Measurements from ENCODE around the gene HNRNPL. TPM values are rescaled to one million over a fixed set of nuclear protein-coding genes. Genes with fewer than 3 reads are reported as not detected.

The HNRNPL gene
- total and polyA plus RNA-seq, 9 of the 15 experiments (the other 6 are each of a cell fraction or from before 2014, with no cell fraction given), result 39.5 to 610 (median 299) TPM

DNA sequence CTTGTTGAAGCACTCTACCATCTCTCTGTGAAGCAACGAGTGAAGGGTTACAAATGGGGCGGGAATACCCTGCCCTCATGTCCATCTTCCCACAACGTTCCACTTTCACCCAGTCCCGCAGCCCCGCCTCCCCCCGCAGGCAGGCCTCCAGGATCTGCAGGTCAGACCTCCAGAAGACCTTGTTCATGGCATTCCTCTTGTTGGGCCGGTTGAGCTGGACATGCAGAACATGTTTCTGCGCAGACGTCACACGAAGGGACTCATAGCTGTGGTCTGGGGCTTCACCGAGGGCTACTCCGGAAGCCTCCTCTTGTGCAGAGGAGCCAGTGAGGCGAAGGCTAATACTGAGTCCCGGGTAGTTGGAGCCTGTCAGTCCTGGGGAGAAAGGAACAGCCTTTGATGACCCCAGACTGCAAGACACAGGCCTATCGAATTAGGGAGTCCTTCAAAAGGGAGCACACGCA is 18.6 kb downstream of the HNRNPL start (continued):
- no peak for TF ChIP-seq ZNF76 (CRISPR knock-in tag; IDR thresholded peaks at IDR 0.05; ENCODE audit: borderline replicate concordance)
- TF ChIP-seq PATZ1 (CRISPR knock-in tag; IDR thresholded peaks at IDR 0.05; ENCODE audit: borderline replicate concordance), result no peak
- 0 out of 2 replicates have a peak, but pooled peaks have one; percentile 14 for TF ChIP-seq DIDO1 (tag; IDR thresholded peaks at IDR 0.05; ENCODE audit: low read depth)
- TF ChIP-seq ZNF695 (CRISPR knock-in tag; IDR thresholded peaks at IDR 0.05), result no peak
- TF ChIP-seq HEY1 (CRISPR knock-in tag; IDR thresholded peaks at IDR 0.05; ENCODE audit: borderline replicate concordance), result no peak
- no peak for TF ChIP-seq ZKSCAN8 (CRISPR knock-in tag; IDR thresholded peaks at IDR 0.05)
- no peak for TF ChIP-seq CHD2 (IDR thresholded peaks at IDR 0.05; ENCODE audit: low read depth, low read length)
- TF ChIP-seq HDAC3 (IDR thresholded peaks at IDR 0.05; ENCODE audit: borderline replicate concordance, partially characterized antibody), result peak; percentile 14
- TF ChIP-seq, protein P1, sequence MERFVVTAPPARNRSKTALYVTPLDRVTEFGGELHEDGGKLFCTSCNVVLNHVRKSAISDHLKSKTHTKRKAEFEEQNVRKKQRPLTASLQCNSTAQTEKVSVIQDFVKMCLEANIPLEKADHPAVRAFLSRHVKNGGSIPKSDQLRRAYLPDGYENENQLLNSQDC (CRISPR knock-in tag; IDR thresholded peaks at IDR 0.05), result no peak
- 0 out of 2 replicates have a peak, but pooled peaks have one; percentile 3 for TF ChIP-seq ZNF431 (CRISPR knock-in tag; IDR thresholded peaks at IDR 0.05)
- TF ChIP-seq, protein P2, sequence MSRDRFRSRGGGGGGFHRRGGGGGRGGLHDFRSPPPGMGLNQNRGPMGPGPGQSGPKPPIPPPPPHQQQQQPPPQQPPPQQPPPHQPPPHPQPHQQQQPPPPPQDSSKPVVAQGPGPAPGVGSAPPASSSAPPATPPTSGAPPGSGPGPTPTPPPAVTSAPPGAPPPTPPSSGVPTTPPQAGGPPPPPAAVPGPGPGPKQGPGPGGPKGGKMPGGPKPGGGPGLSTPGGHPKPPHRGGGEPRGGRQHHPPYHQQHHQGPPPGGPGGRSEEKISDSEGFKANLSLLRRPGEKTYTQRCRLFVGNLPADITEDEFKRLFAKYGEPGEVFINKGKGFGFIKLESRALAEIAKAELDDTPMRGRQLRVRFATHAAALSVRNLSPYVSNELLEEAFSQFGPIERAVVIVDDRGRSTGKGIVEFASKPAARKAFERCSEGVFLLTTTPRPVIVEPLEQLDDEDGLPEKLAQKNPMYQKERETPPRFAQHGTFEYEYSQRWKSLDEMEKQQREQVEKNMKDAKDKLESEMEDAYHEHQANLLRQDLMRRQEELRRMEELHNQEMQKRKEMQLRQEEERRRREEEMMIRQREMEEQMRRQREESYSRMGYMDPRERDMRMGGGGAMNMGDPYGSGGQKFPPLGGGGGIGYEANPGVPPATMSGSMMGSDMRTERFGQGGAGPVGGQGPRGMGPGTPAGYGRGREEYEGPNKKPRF (IDR thresholded peaks at IDR 0.05; ENCODE audit: low read depth, low read length), result no peak
- TF ChIP-seq, protein P3, sequence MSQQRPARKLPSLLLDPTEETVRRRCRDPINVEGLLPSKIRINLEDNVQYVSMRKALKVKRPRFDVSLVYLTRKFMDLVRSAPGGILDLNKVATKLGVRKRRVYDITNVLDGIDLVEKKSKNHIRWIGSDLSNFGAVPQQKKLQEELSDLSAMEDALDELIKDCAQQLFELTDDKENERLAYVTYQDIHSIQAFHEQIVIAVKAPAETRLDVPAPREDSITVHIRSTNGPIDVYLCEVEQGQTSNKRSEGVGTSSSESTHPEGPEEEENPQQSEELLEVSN (IDR thresholded peaks at IDR 0.05; ENCODE audit: borderline replicate concordance in 1 of 2, extremely low read depth in 1 of 2, insufficient read depth in 1 of 2, insufficient read length in 1 of 2, low read depth in 1 of 2, low read length in 1 of 2, poor library complexity in 1 of 2, severe bottlenecking in 1 of 2), result peak in 1 of 2 experiments; percentile 35
- TF ChIP-seq ETV5 (CRISPR knock-in tag; IDR thresholded peaks at IDR 0.05; ENCODE audit: low read depth), result no peak
- TF ChIP-seq, protein P4, sequence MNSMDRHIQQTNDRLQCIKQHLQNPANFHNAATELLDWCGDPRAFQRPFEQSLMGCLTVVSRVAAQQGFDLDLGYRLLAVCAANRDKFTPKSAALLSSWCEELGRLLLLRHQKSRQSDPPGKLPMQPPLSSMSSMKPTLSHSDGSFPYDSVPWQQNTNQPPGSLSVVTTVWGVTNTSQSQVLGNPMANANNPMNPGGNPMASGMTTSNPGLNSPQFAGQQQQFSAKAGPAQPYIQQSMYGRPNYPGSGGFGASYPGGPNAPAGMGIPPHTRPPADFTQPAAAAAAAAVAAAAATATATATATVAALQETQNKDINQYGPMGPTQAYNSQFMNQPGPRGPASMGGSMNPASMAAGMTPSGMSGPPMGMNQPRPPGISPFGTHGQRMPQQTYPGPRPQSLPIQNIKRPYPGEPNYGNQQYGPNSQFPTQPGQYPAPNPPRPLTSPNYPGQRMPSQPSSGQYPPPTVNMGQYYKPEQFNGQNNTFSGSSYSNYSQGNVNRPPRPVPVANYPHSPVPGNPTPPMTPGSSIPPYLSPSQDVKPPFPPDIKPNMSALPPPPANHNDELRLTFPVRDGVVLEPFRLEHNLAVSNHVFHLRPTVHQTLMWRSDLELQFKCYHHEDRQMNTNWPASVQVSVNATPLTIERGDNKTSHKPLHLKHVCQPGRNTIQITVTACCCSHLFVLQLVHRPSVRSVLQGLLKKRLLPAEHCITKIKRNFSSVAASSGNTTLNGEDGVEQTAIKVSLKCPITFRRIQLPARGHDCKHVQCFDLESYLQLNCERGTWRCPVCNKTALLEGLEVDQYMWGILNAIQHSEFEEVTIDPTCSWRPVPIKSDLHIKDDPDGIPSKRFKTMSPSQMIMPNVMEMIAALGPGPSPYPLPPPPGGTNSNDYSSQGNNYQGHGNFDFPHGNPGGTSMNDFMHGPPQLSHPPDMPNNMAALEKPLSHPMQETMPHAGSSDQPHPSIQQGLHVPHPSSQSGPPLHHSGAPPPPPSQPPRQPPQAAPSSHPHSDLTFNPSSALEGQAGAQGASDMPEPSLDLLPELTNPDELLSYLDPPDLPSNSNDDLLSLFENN (IDR thresholded peaks at IDR 0.05; ENCODE audit: low read depth in 2 of 2, low read length in 2 of 2), result no peak
- peak; percentile 36; the same call in 1 of the 2 replicates for TF ChIP-seq ZNF584 (CRISPR knock-in tag; IDR thresholded peaks at IDR 0.05; ENCODE audit: low read depth)
